A549 treated with DMSO at 1 μM for 4 hours (cell line): ENCODE data around the gene PSPH. TPM values are rescaled to one million over a fixed set of nuclear protein-coding genes. Genes with fewer than 3 reads are reported as not detected.

Experiments
- total RNA-seq: library from RNA; stranded (reverse); fragments of 200-300 nt; extraction: Qiagen RNA extraction; gene quantifications from 5 replicates; pipeline ENCODE4 v1.2.3, GENCODE V29; 2022; ENCODE audit warnings: low read depth

The PSPH gene
- 27.6 to 35.0 TPM (median 30.6 TPM) in 5 replicates for total RNA-seq

DNA sequence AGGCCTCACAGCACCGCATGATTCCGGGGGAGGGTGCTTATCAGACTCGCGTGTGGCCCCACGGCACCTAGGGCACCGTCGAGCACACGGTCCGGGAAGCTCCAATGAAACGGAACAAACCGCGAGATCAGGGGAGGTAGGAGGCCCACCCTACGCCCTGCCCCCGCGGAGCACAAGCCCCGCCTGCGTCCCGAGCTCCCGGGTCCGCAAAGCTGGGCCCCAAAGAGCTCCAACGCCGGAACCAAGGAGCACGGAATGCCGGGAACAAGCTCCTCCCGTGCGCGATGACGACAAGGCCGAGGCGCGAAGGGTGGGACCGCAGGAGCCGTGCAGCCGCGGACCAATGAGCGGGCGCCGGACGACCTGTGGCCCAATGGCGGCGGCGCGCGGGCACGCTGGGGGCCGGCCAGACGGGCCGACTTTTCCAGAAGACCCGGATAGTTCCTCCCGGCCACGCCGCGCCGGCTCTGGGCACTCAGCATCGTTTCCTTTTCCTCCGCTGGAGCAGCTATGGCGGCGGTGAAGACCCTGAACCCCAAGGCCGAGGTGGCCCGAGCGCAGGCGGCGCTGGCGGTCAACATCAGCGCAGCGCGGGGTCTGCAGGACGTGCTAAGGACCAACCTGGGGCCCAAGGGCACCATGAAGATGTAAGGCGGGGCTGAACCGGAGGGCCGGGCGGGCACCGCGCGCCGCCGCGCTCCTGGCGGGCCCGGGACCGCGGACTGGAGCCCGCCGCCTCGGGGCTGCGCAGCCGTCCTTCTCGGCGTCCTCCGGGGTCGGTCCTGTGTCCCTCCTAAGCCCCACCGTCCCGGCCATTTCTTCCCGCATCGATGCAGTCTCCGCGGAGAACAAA is at the start of gene PSPH, which contains the start of gene CCT6A:
PSPH (minus strand) TSS at position 106 of the 853 bp plus-strand sequence. CDS start 30,232 bp downstream, outside the sequence.
CCT6A (plus strand) TSS at position 427 of the 853 bp plus-strand sequence; CDS start at position 511, 84 bp downstream.

DNA sequence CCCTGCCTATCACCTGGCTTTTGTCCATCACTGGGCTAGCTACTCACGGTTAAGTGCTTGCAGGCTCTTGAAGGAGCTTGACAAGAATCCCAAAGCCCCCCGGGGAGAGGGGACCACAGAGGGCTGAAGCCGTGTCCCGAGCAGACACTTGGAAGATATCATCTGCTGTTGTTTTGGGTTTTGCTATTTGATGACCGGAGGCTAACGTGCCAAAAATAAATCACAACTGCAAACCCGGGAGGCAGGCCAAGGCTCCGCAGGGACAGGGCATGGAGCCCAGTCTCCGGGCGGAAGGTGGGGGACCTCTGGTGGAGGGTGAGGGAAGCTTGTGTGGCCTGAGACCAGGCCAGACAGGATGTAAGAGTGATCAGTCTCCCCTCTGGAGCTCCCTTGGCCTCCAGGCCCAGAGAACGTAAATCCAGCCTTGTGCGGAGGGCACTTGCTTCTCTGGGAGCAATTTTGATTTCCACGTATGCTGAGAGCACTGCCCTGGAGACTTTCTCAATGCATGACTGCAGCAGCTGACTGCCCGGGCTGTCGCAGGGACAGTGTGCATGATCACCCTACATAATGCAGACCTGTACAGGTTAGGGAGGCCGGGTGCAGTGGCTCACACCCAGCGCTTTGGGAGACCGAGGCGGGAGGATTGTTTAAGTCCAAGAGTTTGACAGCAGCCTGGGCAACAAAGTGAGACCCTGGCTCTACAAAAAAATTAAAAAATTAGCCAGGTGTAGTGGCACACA is 41.7 kb upstream of the PSPH start, which contains the start of gene PHKG1:
PHKG1 (minus strand) TSS at position 164 of the 743 bp plus-strand sequence. CDS start 4,011 bp downstream, outside the sequence.

DNA sequence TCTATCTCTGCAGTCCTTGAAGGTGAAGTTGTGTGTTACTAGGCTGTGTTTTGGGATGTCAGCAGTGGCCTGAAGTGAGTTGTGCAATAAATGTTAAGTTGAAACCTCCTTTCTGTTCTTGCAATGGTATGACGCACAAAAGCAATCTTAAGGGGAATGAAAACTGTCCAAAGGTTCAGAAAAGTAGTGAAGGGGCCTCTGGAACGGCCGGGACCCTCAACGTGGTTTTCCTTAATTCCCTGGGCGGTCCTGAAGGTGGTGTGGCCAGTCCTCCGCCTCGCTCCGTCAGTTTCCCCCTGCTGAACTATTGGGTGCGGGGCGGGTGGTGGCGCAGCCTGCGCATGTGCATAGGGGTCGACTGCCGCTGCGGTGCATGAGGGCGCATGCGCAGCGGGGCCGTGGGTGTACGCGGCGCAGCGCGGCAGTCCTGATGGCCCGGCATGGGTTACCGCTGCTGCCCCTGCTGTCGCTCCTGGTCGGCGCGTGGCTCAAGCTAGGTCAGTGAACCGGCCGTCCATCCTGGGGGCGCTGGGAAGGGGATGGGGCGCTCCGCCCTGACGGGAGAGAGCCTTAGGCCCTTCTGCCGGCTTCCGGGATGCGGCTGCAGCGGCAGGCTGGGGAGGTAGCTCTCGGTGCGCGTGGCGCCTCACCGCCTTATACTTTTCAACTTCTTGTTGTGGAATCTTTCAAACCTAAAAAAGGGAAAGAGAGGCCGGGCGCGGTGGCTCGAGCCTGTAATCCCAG is 12.8 kb upstream of the PSPH start, which contains the start of gene SUMF2:
SUMF2 (plus strand) TSS at position 405 of the 744 bp plus-strand sequence; CDS start at position 431, 26 bp downstream.

DNA sequence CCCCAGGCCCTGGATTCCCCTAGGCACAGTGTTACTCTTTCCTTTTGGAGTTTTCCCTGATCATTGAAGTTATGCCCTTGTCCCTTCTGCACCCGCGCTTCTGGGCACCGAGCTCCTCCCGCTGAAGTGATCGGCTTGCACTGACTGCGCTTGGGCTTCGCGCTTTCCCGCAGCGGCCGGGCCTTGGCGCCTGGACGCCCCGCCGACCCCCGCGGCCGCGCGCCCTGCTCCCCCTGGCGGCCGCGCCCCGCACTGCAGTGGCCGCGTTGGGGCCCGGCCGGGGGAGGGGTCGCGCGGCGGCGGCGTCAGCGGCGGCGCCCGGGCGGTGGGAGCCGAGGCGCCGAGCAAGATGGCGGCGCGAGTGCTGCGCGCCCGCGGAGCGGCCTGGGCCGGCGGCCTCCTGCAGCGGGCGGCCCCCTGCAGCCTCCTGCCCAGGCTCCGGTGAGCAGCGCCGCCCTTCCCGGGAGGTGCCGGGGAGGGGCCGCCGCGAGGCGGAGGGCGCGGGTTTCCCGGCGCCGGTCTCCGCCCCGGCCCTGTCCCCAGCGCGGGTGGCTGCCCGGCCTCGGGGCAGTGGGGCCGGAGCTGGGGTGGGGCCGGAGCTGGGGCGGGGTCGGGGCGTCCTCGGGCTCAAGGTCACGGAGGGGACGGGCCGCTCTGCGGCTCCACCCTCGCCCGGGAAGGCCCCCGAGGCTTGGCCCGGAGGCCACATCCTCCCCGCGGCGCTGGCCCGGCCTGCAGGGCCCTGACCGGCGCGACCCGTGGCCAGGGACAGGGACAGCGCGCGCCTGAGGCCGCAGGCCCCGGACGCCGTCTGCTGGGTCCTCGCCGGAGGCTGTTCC is 86.8 kb downstream of the PSPH start, which contains the start of gene NIPSNAP2:
NIPSNAP2 (plus strand) TSS at position 325 of the 839 bp plus-strand sequence; CDS start at position 350, 25 bp downstream.

Other genes starting within 250 kb of the PSPH start
- gene SEPTIN14, start 188.7 kb downstream of the PSPH start, total RNA-seq = not detected in 5 replicates
- gene ZNF713, start 164.0 kb downstream of the PSPH start, total RNA-seq = 0.61 to 1.2 TPM (median 0.76 TPM) in 5 replicates
- gene MRPS17, start 99.6 kb downstream of the PSPH start, total RNA-seq = 24.4 to 29.0 TPM (median 28.7 TPM) in 5 replicates
- 40.6 to 59.0 TPM (median 50.6 TPM) in 5 replicates for gene NIPSNAP2, start 86.9 kb downstream of the PSPH start, total RNA-seq
- 257 to 310 TPM (median 300 TPM) in 5 replicates for gene CCT6A, start 321 bp upstream of the PSPH start, total RNA-seq
- gene SUMF2, start 12.8 kb upstream of the PSPH start, total RNA-seq = 115 to 121 TPM (median 117 TPM) in 5 replicates
- gene PHKG1, start 41.5 kb upstream of the PSPH start, total RNA-seq = 0.52 to 0.68 TPM (median 0.63 TPM) in 5 replicates
- 605 to 711 TPM (median 671 TPM) in 5 replicates for gene CHCHD2, start 55.0 kb upstream of the PSPH start, total RNA-seq
- gene NUPR2, start 65.0 kb upstream of the PSPH start, total RNA-seq = not detected in 5 replicates